ENCODE measurements around the gene DNAAF5. TPM values are rescaled to one million over a fixed set of nuclear protein-coding genes. Genes with fewer than 3 reads are reported as not detected.

The DNAAF5 gene
- total and polyA plus RNA-seq, 2 of the 13 experiments (the other 11 are each of a cell fraction or from before 2014, with no cell fraction given), result 11.9 to 21.5 TPM

DNA sequence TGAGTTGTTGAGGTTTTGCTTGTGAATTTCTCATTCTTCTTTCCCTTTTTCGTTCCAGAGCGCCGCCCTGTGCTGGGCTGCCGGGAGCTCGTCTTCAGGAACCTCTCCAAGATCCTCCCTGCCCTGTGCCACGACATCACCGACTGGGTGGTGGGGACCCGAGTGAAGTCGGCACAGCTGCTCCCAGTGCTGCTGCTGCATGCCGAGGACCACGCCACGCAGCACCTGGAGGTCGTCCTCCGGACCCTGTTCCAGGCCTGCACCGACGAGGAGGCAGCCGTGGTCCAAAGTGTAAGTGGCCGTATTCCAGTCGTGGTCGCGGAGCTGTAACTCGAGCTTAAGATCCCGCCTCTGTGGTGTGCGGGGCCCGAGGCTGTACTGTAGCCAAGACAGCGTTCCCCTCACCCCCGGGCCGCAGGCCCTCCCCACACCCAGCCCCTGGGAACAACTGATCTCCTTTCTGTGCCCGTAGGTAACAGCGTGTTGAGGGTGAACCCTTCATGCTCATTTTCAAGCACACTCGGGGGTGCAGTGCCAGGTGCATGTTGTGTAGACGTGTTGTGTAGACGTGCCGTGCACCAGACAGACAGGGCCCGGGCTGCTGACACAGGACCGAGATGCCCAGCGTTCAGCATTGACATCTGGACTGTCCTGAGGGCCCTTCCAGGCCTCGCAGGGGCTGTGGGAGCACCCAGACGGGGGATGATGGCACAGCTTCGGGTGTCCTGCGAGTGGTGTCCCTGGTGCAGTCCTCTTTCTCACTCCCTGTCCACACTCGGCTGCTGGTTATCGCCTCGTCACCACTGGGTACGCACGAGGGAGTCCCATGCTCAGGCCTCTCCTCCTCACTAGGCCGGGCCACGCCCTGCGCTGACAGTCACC is 28.3 kb downstream of the DNAAF5 start:
- no peaks in the 10 kb centered on the region for H3K79me2 ChIP-seq (ENCODE audit: insufficient read depth, low read length)
- DNase-seq (ENCODE audit: low spot score) (no peak), ATAC-seq (no peak; the same call in 1 of the 3 replicates), FAIRE-seq (no peak)
- no peaks in the 10 kb centered on the region for H3K9me3 ChIP-seq (ENCODE audit: low read length)
- ChIA-PET CTCF (ENCODE audit: low intra/inter-chr PET ratio, low total read pairs) (no interaction called here), POLR2A (no interaction called here)
- H3K36me3 ChIP-seq (replicated peaks in 1 of 2; ENCODE audit: control insufficient read depth in 1 of 2, insufficient read depth in 2 of 2, low read length in 2 of 2), result peaks cover 28 to 90% of the 10 kb centered on the region in 2 experiments; a peak in 4 of 5 replicates
- H3K4me1 ChIP-seq (ENCODE audit: insufficient read depth, low read length), result no peaks in the 10 kb centered on the region
- TF ChIP-seq ZNF556 (CRISPR knock-in tag; IDR thresholded peaks at IDR 0.05; ENCODE audit: borderline replicate concordance), result no peak
- no peak for TF ChIP-seq MAZ (IDR thresholded peaks at IDR 0.05; ENCODE audit: borderline replicate concordance, low read depth, low read length)
- no peak for TF ChIP-seq MAZ (CRISPR knock-in tag; IDR thresholded peaks at IDR 0.05; ENCODE audit: low read depth)
- TF ChIP-seq ZNF33A (CRISPR knock-in tag; IDR thresholded peaks at IDR 0.05; ENCODE audit: borderline replicate concordance), result no peak
- TF ChIP-seq BHLHE40 (IDR thresholded peaks at IDR 0.05; ENCODE audit: low read length), result no peak
- TF ChIP-seq, protein P1, sequence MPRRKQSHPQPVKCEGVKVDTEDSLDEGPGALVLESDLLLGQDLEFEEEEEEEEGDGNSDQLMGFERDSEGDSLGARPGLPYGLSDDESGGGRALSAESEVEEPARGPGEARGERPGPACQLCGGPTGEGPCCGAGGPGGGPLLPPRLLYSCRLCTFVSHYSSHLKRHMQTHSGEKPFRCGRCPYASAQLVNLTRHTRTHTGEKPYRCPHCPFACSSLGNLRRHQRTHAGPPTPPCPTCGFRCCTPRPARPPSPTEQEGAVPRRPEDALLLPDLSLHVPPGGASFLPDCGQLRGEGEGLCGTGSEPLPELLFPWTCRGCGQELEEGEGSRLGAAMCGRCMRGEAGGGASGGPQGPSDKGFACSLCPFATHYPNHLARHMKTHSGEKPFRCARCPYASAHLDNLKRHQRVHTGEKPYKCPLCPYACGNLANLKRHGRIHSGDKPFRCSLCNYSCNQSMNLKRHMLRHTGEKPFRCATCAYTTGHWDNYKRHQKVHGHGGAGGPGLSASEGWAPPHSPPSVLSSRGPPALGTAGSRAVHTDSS (CRISPR knock-in tag; conservative IDR thresholded peaks at IDR 0.05), result no peak
- no peak for TF ChIP-seq ZNF350 (CRISPR knock-in tag; IDR thresholded peaks at IDR 0.05; ENCODE audit: borderline replicate concordance, low read depth)
- no peak for TF ChIP-seq PPARG (CRISPR knock-in tag; conservative IDR thresholded peaks at IDR 0.05)
- no peak for TF ChIP-seq ZNF7 (CRISPR knock-in tag; IDR thresholded peaks at IDR 0.05)
- TF ChIP-seq PHB2 (IDR thresholded peaks at IDR 0.05; ENCODE audit: partially characterized antibody), result no peak
- TF ChIP-seq MAFK (conservative IDR thresholded peaks at IDR 0.05 in 1 of 2, IDR thresholded peaks at IDR 0.05 in 1 of 2; ENCODE audit: low read length in 2 of 2), result no peak
- TF ChIP-seq ZBTB1 (CRISPR knock-in tag; IDR thresholded peaks at IDR 0.05; ENCODE audit: borderline replicate concordance), result no peak
- TF ChIP-seq FOXK1 (CRISPR knock-in tag; IDR thresholded peaks at IDR 0.05; ENCODE audit: borderline replicate concordance, low read depth), result no peak
- no peak for TF ChIP-seq ZBTB7B (CRISPR knock-in tag; IDR thresholded peaks at IDR 0.05)
- TF ChIP-seq ZNF709 (CRISPR knock-in tag; IDR thresholded peaks at IDR 0.05), result no peak
- TF ChIP-seq, protein P2, sequence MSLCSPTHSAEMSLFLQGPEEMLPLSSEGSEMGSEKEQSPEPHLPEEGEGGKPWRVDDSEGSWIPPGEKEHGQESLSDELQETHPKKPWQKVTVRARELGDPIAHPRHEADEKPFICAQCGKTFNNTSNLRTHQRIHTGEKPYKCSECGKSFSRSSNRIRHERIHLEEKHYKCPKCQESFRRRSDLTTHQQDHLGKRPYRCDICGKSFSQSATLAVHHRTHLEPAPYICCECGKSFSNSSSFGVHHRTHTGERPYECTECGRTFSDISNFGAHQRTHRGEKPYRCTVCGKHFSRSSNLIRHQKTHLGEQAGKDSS (CRISPR knock-in tag; IDR thresholded peaks at IDR 0.05; ENCODE audit: borderline replicate concordance, low read depth), result no peak
- no peak overlapping the region for H3K9ac ChIP-seq (ENCODE audit: insufficient read depth, low read depth, low read length)
- in situ Hi-C loops (cut with HindIII; ENCODE audit: extremely low pct_ligation_motif_present, low pct_unique_long_range_greater_than_20kb), result no loop called here
- H3K4me2 ChIP-seq (ENCODE audit: low read depth, low read length), result no peak overlapping the region
- H4K20me1 ChIP-seq (ENCODE audit: insufficient read depth, low read length), result no peaks in the 10 kb centered on the region
- no peak overlapping the region for H3K27ac ChIP-seq (ENCODE audit: extremely low read length, insufficient read depth, low read length)
- intact Hi-C loops (cut with micrococcal nuclease; ENCODE audit: unreplicated experiment), result no loop called here
- no peak overlapping the region for H3K4me3 ChIP-seq (replicated peaks in 1 of 3; ENCODE audit: insufficient read depth in 1 of 3, low read depth in 2 of 3, low read length in 3 of 3)
- H2AFZ ChIP-seq (ENCODE audit: low read length), result no peak overlapping the region
- 95% methylated on average over 37 of the region's 49 CpGs for WGBS (ENCODE audit: low lambda C conversion rate)
- H3K27me3 ChIP-seq (ENCODE audit: control insufficient read depth in 1 of 2, insufficient read depth in 2 of 2, low read length in 2 of 2), result no peaks in the 10 kb centered on the region
- no TSS peak for BruUV-seq (replicated peaks)

All from HepG2 (cell line).